ENCODE results near the gene SMIM12. TPM values are rescaled to one million over a fixed set of nuclear protein-coding genes. Genes with fewer than 3 reads are reported as not detected.

SMIM12 gene
- polyA plus RNA-seq, 3 donors, result 21.8 to 59.6 (median 23.8) TPM

DNA sequence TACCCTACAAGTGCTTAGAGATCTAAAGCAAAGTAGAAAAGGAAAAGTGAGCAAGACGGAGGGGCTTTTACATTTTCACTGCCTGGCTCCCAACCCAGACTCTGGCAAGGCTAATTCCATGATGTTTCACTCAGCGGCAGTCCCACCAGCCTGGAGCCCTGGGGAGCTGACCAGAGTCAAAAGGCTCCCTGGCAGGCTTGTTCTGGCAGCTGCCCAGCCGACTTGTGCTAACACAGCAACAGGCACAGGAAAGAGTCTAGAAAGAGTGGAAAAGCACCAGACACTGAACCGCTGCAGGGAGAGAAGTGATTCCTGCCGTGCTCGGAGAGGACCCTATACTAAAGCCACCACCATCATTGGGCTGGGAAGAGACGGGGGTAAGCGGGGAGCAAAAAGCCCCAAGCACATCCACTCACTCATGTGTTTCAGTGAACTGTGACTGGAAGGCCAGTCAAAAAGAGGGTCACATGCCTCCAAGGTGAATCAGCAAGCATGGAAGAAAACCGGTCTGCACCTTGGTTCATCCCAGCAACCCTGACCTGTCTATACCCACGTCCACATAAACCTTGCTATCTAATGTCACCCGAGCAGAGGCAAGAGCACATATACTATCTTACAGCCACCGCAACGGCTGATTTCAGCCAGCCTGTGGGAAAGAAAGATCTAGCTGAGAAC, 8.0 kb downstream of the SMIM12 start:
- H3K27ac ChIP-seq (ENCODE audit: low read depth, low read length), result no peak overlapping the region
- WGBS, 3 donors, result 53 to 78% (median 60%) methylated on average over 13 of the region's 13 CpGs

- no peak overlapping the region for H3K27ac ChIP-seq (ENCODE audit: low read depth, low read length)
Measured at GRCh38 chr1:34850382-34850781, 9.2 kb downstream of the SMIM12 start.

DNA sequence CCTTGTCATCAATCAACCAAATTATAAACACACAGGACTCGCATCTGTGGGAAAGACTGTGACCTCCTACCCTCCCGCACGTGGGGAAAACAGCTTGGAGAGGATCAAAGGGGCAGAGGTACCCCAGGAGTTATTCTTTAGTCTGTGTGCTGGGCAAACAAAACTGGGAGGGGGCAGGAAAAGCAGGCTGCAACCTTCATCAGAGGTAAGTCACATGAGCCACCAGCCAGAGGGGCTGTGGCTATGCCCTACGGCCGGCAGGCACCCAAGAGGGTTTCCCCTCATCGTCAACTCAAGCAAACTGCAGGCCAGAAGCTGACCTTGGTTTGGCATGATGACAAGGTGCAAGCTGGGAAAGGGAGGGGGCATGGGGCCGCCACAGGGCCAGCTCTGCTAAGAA, 12.5 kb downstream of the SMIM12 start:
- 29 to 69% (median 66%) methylated on average over 7 of the region's 7 CpGs for WGBS, 3 donors

More at GRCh38 chr1:34850382-34850781, 9.2 kb downstream of the SMIM12 start:
- WGBS, 3 donors, result 54 to 90% (median 80%) methylated on average over 6 of the region's 6 CpGs

GRCh38 chr1:34846265-34846664, 13.3 kb downstream of the SMIM12 start:
- no peak overlapping the region for H3K27ac ChIP-seq (ENCODE audit: low read depth, low read length)
- 88 to 92% (median 89%) methylated on average over 2 of the region's 2 CpGs for WGBS, 3 donors

More for the DNA sequence above, 12.5 kb downstream of the SMIM12 start:
- H3K27ac ChIP-seq (ENCODE audit: low read depth, low read length), result no peak overlapping the region

GRCh38 chr1:34845131-34845901, 14.2 kb downstream of the SMIM12 start:
- WGBS, 3 donors, result 68 to 81% (median 78%) methylated on average over 16 of the region's 16 CpGs
- no peak overlapping the region for H3K27ac ChIP-seq (ENCODE audit: low read depth, low read length)

DNA sequence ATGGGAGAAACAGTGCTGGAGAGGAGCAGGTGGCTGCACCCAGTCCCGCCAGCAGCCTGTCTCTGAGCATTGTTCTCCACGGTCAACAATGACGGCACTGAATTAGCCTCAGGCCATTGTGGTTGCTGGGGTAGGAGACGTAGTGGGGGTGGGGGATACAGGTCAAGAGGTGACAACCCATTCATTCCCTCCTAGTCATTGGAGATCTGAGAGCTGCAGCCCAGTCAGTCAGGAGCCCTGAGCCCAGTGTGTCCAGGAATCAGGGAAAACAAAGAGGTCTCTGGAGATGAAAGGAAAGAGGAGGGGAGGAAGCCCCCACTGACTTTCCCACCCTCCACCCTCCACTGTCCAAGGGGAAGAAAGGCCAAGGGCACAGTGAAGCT, 15.3 kb downstream of the SMIM12 start:
- WGBS, 3 donors, result 60 to 75% (median 65%) methylated on average over 4 of the region's 4 CpGs
- H3K27ac ChIP-seq (ENCODE audit: low read depth, low read length), result no peak overlapping the region

DNA sequence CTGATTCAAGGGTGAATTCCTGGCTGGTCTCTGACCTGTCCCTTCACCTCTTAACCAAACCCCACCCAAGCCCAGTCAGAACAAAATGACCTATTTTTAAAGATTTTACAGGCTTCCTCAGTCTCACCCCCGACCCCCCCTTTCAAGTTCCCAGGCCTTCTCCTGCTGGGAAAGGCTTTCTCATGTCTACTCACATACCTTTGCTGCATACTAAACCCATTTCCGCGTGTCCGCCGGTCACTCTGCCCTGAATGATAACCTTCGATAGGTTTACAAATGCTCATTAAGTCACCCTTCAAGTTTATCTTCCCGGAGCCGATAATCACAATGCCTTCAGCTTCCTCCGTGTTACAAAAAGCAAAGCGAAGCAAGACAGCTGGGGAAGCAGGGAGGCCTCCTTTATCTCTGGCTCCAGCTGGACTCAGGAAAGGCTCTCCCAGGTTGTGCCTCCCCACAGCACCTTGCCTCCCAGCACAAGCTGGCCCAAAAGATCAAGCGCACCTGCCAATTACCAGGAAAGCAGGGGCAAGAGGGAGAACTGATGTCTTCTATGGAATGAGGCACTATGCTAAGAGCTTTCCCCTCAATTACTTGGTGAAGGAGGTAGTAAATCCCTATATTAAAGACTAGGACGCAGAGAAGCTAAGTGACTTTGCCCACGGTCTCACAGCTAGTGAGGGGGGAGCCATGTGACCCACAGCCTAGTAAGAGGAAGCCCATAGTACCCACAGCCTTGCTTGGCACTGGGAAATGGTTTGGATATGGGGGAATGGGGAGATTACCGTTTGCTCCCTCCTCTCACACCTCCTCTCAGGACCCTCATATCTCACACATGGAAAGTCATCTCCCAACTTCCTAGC, 15.9 kb downstream of the SMIM12 start:
- WGBS, 3 donors, result 28 to 54% (median 52%) methylated on average over 14 of the region's 14 CpGs

DNA sequence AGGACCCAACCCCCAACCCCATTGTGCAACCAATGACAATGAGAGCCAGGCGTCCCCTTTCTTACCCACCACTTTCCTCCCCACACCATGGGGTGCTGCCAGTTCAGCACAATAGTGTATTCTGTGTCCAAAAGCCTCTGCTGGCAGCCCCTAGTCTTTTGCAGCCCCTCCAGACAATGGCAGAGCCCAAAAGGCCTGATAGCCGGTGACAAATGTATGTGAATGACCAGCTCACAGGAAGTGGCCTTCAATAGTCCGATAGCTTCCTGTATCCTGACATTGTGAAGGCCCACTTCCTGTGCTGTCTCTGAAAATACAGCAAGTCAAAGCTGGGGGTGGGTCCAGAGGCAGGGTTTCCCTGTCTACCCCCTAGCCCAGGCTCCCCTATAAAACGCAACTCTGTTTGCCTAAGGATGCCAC, 16.6 kb downstream of the SMIM12 start:
- WGBS, 3 donors, result 49 to 68% (median 59%) methylated on average over 4 of the region's 4 CpGs
- H3K27ac ChIP-seq (ENCODE audit: low read depth, low read length), result no peak overlapping the region

More for the DNA sequence above, 15.9 kb downstream of the SMIM12 start:
- H3K27ac ChIP-seq (ENCODE audit: low read depth, low read length), result no peak overlapping the region

- 46 to 58% (median 50%) methylated on average over 3 of the region's 3 CpGs for WGBS, 3 donors
- H3K27ac ChIP-seq (ENCODE audit: low read depth, low read length), result no peak overlapping the region
Measured at GRCh38 chr1:34842073-34842472, 17.5 kb downstream of the SMIM12 start.

DNA sequence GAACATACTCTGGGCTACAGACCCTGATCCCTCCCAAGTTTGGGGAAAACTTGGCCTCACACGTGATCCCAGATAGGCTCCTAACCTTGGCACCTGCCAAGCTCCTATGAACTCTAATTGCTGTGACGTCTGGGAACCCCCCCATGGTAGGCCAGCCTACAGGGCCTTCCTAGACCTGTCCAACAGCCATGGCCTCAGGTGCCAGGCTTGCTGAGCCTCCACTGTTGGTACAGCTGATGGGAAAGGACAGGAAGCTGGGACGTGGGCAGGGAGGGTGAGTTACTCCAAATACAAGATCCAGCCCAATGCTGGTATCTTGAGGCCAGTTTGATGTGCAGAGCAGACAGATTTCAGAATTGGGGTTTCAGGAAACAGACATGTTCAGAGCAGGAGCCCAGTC, 19.1 kb downstream of the SMIM12 start:
- no peak overlapping the region for H3K27ac ChIP-seq (ENCODE audit: low read depth, low read length)
- WGBS, 3 donors, result 85 to 94% (median 88%) methylated on average over 3 of the region's 3 CpGs

GRCh38 chr1:34839526-34840305, 19.8 kb downstream of the SMIM12 start:
- H3K27ac ChIP-seq (ENCODE audit: low read depth, low read length), result no peak overlapping the region
- WGBS, 3 donors, result 74 to 82% (median 76%) methylated on average over 14 of the region's 14 CpGs

- 60 to 93% (median 73%) methylated on average over 1 of the region's 1 CpG for WGBS, 3 donors
- H3K27ac ChIP-seq (ENCODE audit: low read depth, low read length), result no peak overlapping the region
Measured at GRCh38 chr1:34833711-34834110, 25.8 kb downstream of the SMIM12 start.

GRCh38 chr1:34831721-34832246, 27.8 kb downstream of the SMIM12 start:
- WGBS, 3 donors, result 66 to 81% (median 80%) methylated on average over 6 of the region's 6 CpGs
- no peak overlapping the region for H3K27ac ChIP-seq (ENCODE audit: low read depth, low read length)

DNA sequence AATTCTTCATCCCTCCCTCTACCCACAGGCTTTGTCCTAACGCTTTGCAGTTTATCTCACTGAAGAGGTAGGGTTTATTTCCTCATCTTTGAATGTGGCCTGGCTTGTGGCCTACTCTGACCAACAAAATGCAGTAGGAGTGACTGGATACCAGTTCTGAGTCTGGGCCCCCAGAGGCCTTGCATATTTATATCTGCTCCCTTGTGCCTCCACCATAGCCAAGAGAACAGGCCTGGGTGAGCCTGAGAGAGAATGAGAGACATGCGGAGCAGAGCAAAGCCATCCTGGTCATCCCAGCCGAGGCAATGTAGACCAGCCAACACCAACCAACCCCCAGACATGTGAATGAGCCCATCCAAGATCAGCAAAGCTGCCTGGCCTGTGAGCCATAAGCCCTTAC, 30.3 kb downstream of the SMIM12 start:
- no peak overlapping the region for H3K27ac ChIP-seq (ENCODE audit: low read depth, low read length)
- WGBS, 3 donors, result 74 to 84% (median 76%) methylated on average over 3 of the region's 3 CpGs

DNA sequence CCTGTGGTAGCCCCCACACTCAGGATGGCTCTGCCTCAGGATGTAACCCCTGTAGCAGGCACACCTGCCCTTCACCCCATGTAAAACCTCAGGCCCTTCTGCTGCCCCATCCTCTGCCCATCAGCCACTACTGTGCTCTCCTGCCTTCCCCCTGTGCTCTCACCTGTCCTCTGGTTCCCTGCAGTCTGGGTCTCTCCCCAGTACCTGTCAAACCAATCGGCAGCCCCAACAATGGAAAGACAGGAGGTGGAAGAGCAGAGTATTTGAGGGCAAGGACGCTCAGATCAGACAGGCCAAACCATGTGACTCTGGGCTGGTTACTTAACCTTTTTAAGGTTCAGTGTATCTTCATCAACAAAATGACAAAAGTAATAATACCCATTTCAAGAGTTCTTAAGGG, 30.9 kb downstream of the SMIM12 start:
- 38 to 81% (median 77%) methylated on average over 2 of the region's 2 CpGs for WGBS, 3 donors
- H3K27ac ChIP-seq (ENCODE audit: low read depth, low read length), result no peak overlapping the region

- no peak overlapping the region for H3K27ac ChIP-seq (ENCODE audit: low read depth, low read length)
- WGBS, 3 donors, result 70 to 88% (median 86%) methylated on average over 5 of the region's 5 CpGs
Measured at GRCh38 chr1:34827341-34827941, 32.1 kb downstream of the SMIM12 start.

GRCh38 chr1:34825455-34826091, 34.0 kb downstream of the SMIM12 start:
- 18 to 63% (median 62%) methylated on average over 11 of the region's 11 CpGs for WGBS, 3 donors
- no peak overlapping the region for H3K27ac ChIP-seq (ENCODE audit: low read depth, low read length)
